HEK293 (cell line): ENCODE results near the gene ABLIM3.

Experiments
- ATF2 ChIP-seq: fragments of 450-650 bp; formaldehyde crosslinking; IDR thresholded peaks from 2 replicates; pipeline ENCODE4 v1.5.1; 2016; ENCODE audit warnings: missing biosample characterization, missing genetic modification characterization, low read depth
- CTCF ChIP-seq: fragments of 450-650 bp; formaldehyde crosslinking; IDR thresholded peaks from 2 replicates; pipeline ENCODE4 v1.5.1; 2016; ENCODE audit warnings: missing biosample characterization, missing genetic modification characterization
- HOXA7 ChIP-seq: sonication (generic); formaldehyde crosslinking; IDR thresholded peaks from 2 replicates; pipeline ENCODE4 v1.8.1; 2022; ENCODE audit warnings: missing genetic modification reagents, borderline replicate concordance
- PBX3 ChIP-seq: sonication (generic); formaldehyde crosslinking; IDR thresholded peaks from 2 replicates; pipeline ENCODE4 v1.8.1; 2022; ENCODE audit warnings: mild to moderate bottlenecking, moderate library complexity, missing genetic modification reagents
- REST ChIP-seq: fragments of 450-650 bp; formaldehyde crosslinking; IDR thresholded peaks from 2 replicates; pipeline ENCODE4 v1.5.1; 2016; ENCODE audit warnings: missing biosample characterization, missing genetic modification characterization
- TCF7L2 ChIP-seq: IDR thresholded peaks from 2 replicates; pipeline ENCODE4 v1.6.1; 2011; ENCODE audit warnings: low read depth, mild to moderate bottlenecking, inconsistent platforms, low read length, moderate library complexity, borderline replicate concordance
- YY1 ChIP-seq: fragments of 450-650 bp; formaldehyde crosslinking; IDR thresholded peaks from 2 replicates; pipeline ENCODE4 v1.5.1; 2018; ENCODE audit warnings: missing biosample characterization, missing genetic modification characterization
- ZFP41 ChIP-seq: fragments of 450-650 bp; formaldehyde crosslinking; IDR thresholded peaks from 2 replicates; pipeline ENCODE4 v1.5.1; 2016; ENCODE audit warnings: missing biosample characterization, missing genetic modification characterization, borderline replicate concordance
- ZNF18 ChIP-seq: fragments of 450-650 bp; formaldehyde crosslinking; IDR thresholded peaks from 2 replicates; pipeline ENCODE4 v1.5.1; 2016; ENCODE audit warnings: missing biosample characterization, missing genetic modification characterization
- ZNF274 ChIP-seq, 2 experiments: fragments of 200-500 bp in 1 of 2; fragments of 450-650 bp in 1 of 2; sonication (Bioruptor generic) in 1 of 2; formaldehyde crosslinking in 1 of 2; IDR thresholded peaks; 2 replicates each; pipeline versions ENCODE4 v1.5.1 to v1.6.1; 2014 to 2016; ENCODE audit warnings: borderline replicate concordance in 1 of 2, inconsistent platforms in 1 of 2, low read length in 1 of 2, missing biosample characterization in 1 of 2, missing genetic modification characterization in 1 of 2
- ZNF394 ChIP-seq: fragments of 450-650 bp; formaldehyde crosslinking; IDR thresholded peaks from 2 replicates; pipeline ENCODE4 v1.5.1; 2016; ENCODE audit warnings: missing biosample characterization, missing genetic modification characterization, mild to moderate bottlenecking, moderate library complexity, borderline replicate concordance
- ZNF513 ChIP-seq: fragments of 450-650 bp; IDR thresholded peaks from 2 replicates; pipeline ENCODE4 v1.5.1; 2018; ENCODE audit warnings: missing biosample characterization, missing genetic modification characterization
- ZNF558 ChIP-seq: fragments of 450-650 bp; formaldehyde crosslinking; IDR thresholded peaks from 2 replicates; pipeline ENCODE4 v1.5.1; 2016; ENCODE audit warnings: missing biosample characterization, missing genetic modification characterization
- ZNF658 ChIP-seq: fragments of 450-650 bp; formaldehyde crosslinking; IDR thresholded peaks from 2 replicates; pipeline ENCODE4; 2016; ENCODE audit warnings: missing biosample characterization, missing genetic modification characterization

- TF ChIP-seq ZNF18 (tag by site-specific recombination) (no peak), CTCF (no peak), REST (tag by site-specific recombination) (no peak), ZNF274 (IDR thresholded peaks at IDR 0.05; ENCODE audit: low read length) (no peak), ZNF274 (tag by site-specific recombination; IDR thresholded peaks at IDR 0.05; ENCODE audit: borderline replicate concordance) (no peak), ZFP41 (tag by site-specific recombination) (no peak), PBX3 (CRISPR knock-in tag) (no peak), ZNF658 (no peak), HOXA7 (CRISPR knock-in tag) (no peak), TCF7L2 (no peak), YY1 (tag by site-specific recombination) (no peak), ZNF394 (no peak), ATF2 (tag by site-specific recombination) (no peak), ZNF513 (tag by site-specific recombination) (no peak), ZNF558 (tag by site-specific recombination) (no peak)
Measured at GRCh38 chr5:149154650-149155049, 13.4 kb downstream of the ABLIM3 start.
